Measurements from ENCODE around the gene RALGAPA1. TPM values are rescaled to one million over a fixed set of nuclear protein-coding genes. Genes with fewer than 3 reads are reported as not detected.

The RALGAPA1 gene
- total RNA-seq, 1 donor from 2014 or later, result 40.3 TPM

Other genes starting within 250 kb of the RALGAPA1 start
- 6.3 and 9.1 TPM in 2 replicates for gene BRMS1L, start 17.0 kb upstream of the RALGAPA1 start, total RNA-seq